CD14-positive monocyte (primary cell): ENCODE results near the gene AFF3. TPM values are rescaled to one million over a fixed set of nuclear protein-coding genes. Genes with fewer than 3 reads are reported as not detected.

Experiments
- DNase-seq, 3 donors: peaks; one replicate each; pipeline ENCODE4 v3.0.0-alpha.2; 2011 to 2022
- H2AFZ ChIP-seq: 2 replicates; pipeline ENCODE4 v1.6.0; 2012; ENCODE audit warnings: mild to moderate bottlenecking, low read depth, low read length, inconsistent platforms; ENCODE audit not compliant: insufficient read depth, poor library complexity, severe bottlenecking
- H3K27ac ChIP-seq, 2 donors: 1 replicate in 1 of 2; 2 replicates in 1 of 2; pipeline ENCODE4 v1.5.1; 2012 to 2013; ENCODE audit warnings: low read length in 2 of 2, control low read depth in 1 of 2, inconsistent platforms in 1 of 2, low read depth in 1 of 2, mild to moderate bottlenecking in 1 of 2
- H3K27me3 ChIP-seq, 2 donors: one replicate each; pipeline versions ENCODE4 v1.6.0 to v1.6.1; 2011 to 2013; ENCODE audit warnings: low read length in 2 of 2; ENCODE audit not compliant: control insufficient read depth in 2 of 2, insufficient read depth in 2 of 2
- H3K36me3 ChIP-seq, 2 donors: replicated peaks in 1 of 2; 1 replicate in 1 of 2; 2 replicates in 1 of 2; pipeline versions ENCODE4 v1.5.1 to v1.6.1; 2012 to 2013; ENCODE audit warnings: low read length in 2 of 2, control low read depth in 1 of 2, inconsistent platforms in 1 of 2, mild to moderate bottlenecking in 1 of 2; ENCODE audit not compliant: insufficient read depth in 2 of 2, control insufficient read depth in 1 of 2
- H3K4me1 ChIP-seq, 2 donors: 1 replicate in 1 of 2; 2 replicates in 1 of 2; pipeline versions ENCODE4 v1.5.1 to v1.6.1; 2012 to 2013; ENCODE audit warnings: low read length in 2 of 2, control low read depth in 1 of 2, inconsistent platforms in 1 of 2, mild to moderate bottlenecking in 1 of 2, moderate library complexity in 1 of 2; ENCODE audit not compliant: insufficient read depth in 2 of 2, control insufficient read depth in 1 of 2
- H3K4me2 ChIP-seq: replicated peaks from 2 replicates; pipeline ENCODE3; 2012; ENCODE audit warnings: low read length, moderate library complexity, mild to moderate bottlenecking; ENCODE audit not compliant: poor library complexity, severe bottlenecking; ENCODE audit errors: extremely low read depth
- H3K4me3 ChIP-seq, 3 experiments: fragments of 200-600 bp in 1 of 3; sonication (generic) in 1 of 3; replicated peaks in 1 of 3; 1 replicate in 2 of 3; 2 replicates in 1 of 3; pipeline ENCODE4 v1.5.1; 2011 to 2013; ENCODE audit warnings: low read length in 3 of 3, mild to moderate bottlenecking in 3 of 3, control low read depth in 2 of 3, low read depth in 2 of 3, inconsistent platforms in 1 of 3, moderate library complexity in 1 of 3
- H3K79me2 ChIP-seq: 2 replicates; pipeline ENCODE4 v1.6.0; 2012; ENCODE audit warnings: mild to moderate bottlenecking, control low read depth, inconsistent platforms, low read length, moderate library complexity; ENCODE audit not compliant: insufficient read depth
- H3K9ac ChIP-seq: 2 replicates; pipeline ENCODE4 v1.6.0; 2017; ENCODE audit warnings: low read length, mild to moderate bottlenecking; ENCODE audit not compliant: insufficient read depth, poor library complexity, severe bottlenecking
- H3K9me3 ChIP-seq, 2 donors: replicated peaks in 1 of 2; 1 replicate in 1 of 2; 2 replicates in 1 of 2; pipeline versions ENCODE4 v1.5.1 to v1.6.1; 2012 to 2013; ENCODE audit warnings: low read length in 2 of 2, control low read depth in 1 of 2; ENCODE audit not compliant: control insufficient read depth in 1 of 2, insufficient read depth in 1 of 2
- H4K20me1 ChIP-seq: 2 replicates; pipeline ENCODE4 v1.6.0; 2012; ENCODE audit warnings: mild to moderate bottlenecking, low read length, control low read depth, moderate library complexity; ENCODE audit not compliant: insufficient read depth
- H3K27ac Mint-ChIP-seq, 7 donors: one replicate each; pipeline ENCODE4 v1.8.0; 2020; ENCODE audit warnings: mild to moderate bottlenecking in 7 of 7, mixed read lengths in 7 of 7, moderate library complexity in 6 of 7, inconsistent platforms in 2 of 7
- H3K27me3 Mint-ChIP-seq, 3 donors: one replicate each; pipeline ENCODE4 v1.8.0; 2021 to 2022; ENCODE audit warnings: low read depth in 3 of 3, mild to moderate bottlenecking in 3 of 3, mixed read lengths in 3 of 3, moderate library complexity in 3 of 3, inconsistent platforms in 1 of 3
- H3K36me3 Mint-ChIP-seq, 2 donors: one replicate each; pipeline ENCODE4 v1.8.0; 2020; ENCODE audit warnings: mixed read lengths in 2 of 2, inconsistent platforms in 1 of 2, mild to moderate bottlenecking in 1 of 2
- H3K4me1 Mint-ChIP-seq: one replicate; pipeline ENCODE4 v1.8.0; 2020; ENCODE audit warnings: mild to moderate bottlenecking, mixed read lengths
- H3K4me3 Mint-ChIP-seq, 2 donors: one replicate each; pipeline ENCODE4 v1.8.0; 2020; ENCODE audit warnings: mild to moderate bottlenecking in 2 of 2, mixed read lengths in 2 of 2, moderate library complexity in 1 of 2
- H3K9me3 Mint-ChIP-seq, 7 donors: one replicate each; pipeline ENCODE4 v1.8.0; 2020 to 2022; ENCODE audit warnings: mixed read lengths in 7 of 7, mild to moderate bottlenecking in 6 of 7, moderate library complexity in 6 of 7, inconsistent platforms in 2 of 7
- CTCF ChIP-seq: fragments of 200-600 bp; IDR thresholded peaks from one replicate; pipeline ENCODE4 v1.8.0; 2022; ENCODE audit warnings: antibody characterized with exemption, mild to moderate bottlenecking
- WGBS: methylation state at CpG from one replicate; pipeline ENCODE4 v1.1.5; 2013; ENCODE audit warnings: missing lambda C conversion rate; ENCODE audit not compliant: insufficient coverage; 5-methylcytosine and 5-hydroxymethylcytosine counted together
- intact Hi-C, 2 donors: fragments of 100-400 bp; cut with micrococcal nuclease; formaldehyde crosslinking; loops; one replicate each; pipeline versions ENCODE4 v1.15.0 to v1.15.1; 2023
- polyA plus RNA-seq, 3 donors: library from polyadenylated mRNA; depleted of rRNA in 1 of 3; unstranded in 2 of 3; stranded (reverse) in 1 of 3; fragments of 300-500 nt in 2 of 3; fragments of >200 nt in 1 of 3; fragmentation: Illumina TruSeq in 2 of 3; gene quantifications; 1 replicate in 2 of 3; 2 replicates in 1 of 3; pipeline ENCODE4 v1.2.3, GENCODE V29; 2012 to 2021

The AFF3 gene
- polyA plus RNA-seq, 3 donors = 0.17 to 4.1 (median 0.49) TPM

DNA sequence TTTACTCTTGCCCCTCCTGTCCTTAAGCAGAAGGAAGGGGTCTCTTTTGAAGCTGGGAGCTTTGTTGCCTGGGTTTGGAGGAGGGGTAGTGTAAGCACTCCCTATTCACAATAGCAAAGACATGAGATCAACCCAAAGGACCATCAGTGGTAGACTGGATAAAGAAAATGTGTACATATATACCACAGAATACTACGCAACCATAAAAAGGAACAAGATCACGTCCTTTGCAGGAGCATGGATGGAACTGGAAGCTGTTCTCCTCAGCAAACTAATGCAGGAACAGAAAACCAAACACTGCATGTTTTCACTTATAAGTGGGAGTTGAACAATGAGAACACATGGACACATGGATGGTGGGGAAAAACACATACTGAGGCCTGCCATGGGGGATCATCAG, 371.5 kb downstream of the AFF3 start:
- Histone ChIP-seq H3K4me3 (peak overlapping the region in 1 of 3 experiments; percentile 50), H3K27ac (peak overlapping the region; percentile 85 to 92), H2AFZ (peak overlapping the region; percentile 18), H3K9me3 (no peaks in the 10 kb centered on the region), H4K20me1 (no peaks in the 10 kb centered on the region), H3K4me2 (peak overlapping the region; percentile 45), H3K36me3 (no peaks in the 10 kb centered on the region), H3K9ac (peak overlapping the region; percentile 15), H3K79me2 (no peaks in the 10 kb centered on the region), H3K27me3 (no peaks in the 10 kb centered on the region), H3K4me1 (peaks cover 81 to 88% of the 10 kb centered on the region in 2 donors)
- no peak for TF ChIP-seq CTCF
- DNase-seq = no peak
- peak overlapping the region; percentile 95 to 98 (median 96) for H3K27ac Mint-ChIP-seq
- no peaks in the 10 kb centered on the region for H3K27me3 Mint-ChIP-seq
- peaks cover 93% of the 10 kb centered on the region for H3K4me1 Mint-ChIP-seq
- H3K36me3 Mint-ChIP-seq = peaks cover 7 to 11% of the 10 kb centered on the region in 2 donors
- peak overlapping the region in 1 of 2 donors; percentile 69 for H3K4me3 Mint-ChIP-seq
- peaks cover 0 to 5% (median 3%) of the 10 kb centered on the region in 7 donors for H3K9me3 Mint-ChIP-seq
- WGBS = no CpG with 5 or more reads among the region's 2 CpGs
- intact Hi-C loops = loop anchor here in 1 of 2 donors (5.0 to 10.0 kb wide), 2 partner anchors 46 to 216 kb away; no protein-coding TSS in a partner anchor

DNA sequence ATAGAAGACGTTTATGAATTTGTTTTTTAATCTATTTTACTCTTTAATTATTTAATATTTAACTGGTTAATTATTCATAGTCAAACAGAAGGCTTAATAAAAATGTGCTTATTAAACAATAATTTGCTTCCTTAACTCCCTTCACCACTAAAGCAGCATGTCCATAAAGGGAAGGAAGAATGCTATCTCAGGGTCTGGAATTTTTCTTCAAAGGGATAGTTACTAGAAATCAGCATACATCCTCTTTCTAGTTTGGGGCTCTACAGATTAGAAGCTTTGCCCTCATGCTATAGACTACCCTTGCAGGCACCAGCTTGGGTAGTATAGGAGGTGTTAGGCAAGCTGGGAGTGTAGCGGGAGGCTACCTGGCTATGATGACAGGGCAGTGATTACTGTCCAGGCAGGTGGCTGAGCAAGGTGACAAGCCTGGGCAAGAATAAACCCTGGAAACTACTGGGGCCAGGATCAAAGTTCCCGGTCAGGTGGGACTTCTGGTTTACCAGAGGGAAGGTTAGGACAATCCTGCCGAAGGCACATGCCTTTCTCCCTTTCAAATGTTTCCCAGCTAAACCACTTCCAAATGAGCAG, 376.6 kb downstream of the AFF3 start:
- Histone ChIP-seq H3K27me3 (no peaks in the 10 kb centered on the region), H3K4me2 (no peak overlapping the region), H3K4me1 (peaks cover 50 to 58% of the 10 kb centered on the region in 2 donors), H3K4me3 (no peak overlapping the region), H2AFZ (no peak overlapping the region), H3K27ac (no peak overlapping the region), H4K20me1 (no peaks in the 10 kb centered on the region), H3K79me2 (no peaks in the 10 kb centered on the region), H3K36me3 (no peaks in the 10 kb centered on the region), H3K9ac (no peak overlapping the region), H3K9me3 (no peaks in the 10 kb centered on the region)
- peaks cover 5 to 6% of the 10 kb centered on the region in 2 donors for H3K36me3 Mint-ChIP-seq
- no peak overlapping the region for H3K4me3 Mint-ChIP-seq
- H3K27ac Mint-ChIP-seq = peak overlapping the region in 1 of 7 donors; percentile 64
- H3K27me3 Mint-ChIP-seq = peaks cover 0 to 1% (median 0%) of the 10 kb centered on the region in 3 donors
- DNase-seq = no peak
- intact Hi-C loops = no loop called here
- H3K9me3 Mint-ChIP-seq = peaks cover 0 to 4% (median 2%) of the 10 kb centered on the region in 7 donors
- H3K4me1 Mint-ChIP-seq = peaks cover 68% of the 10 kb centered on the region
- WGBS = 100% methylated on average over 1 of the region's 4 CpGs
- no peak for TF ChIP-seq CTCF
